AG08396 (cell line): ENCODE data around the gene TMEM217.
A peak's percentile ranks its signal among the peaks of the same experiment; 100 is the strongest.

ENCODE experiments used
- DNase-seq: peaks from one replicate; pipeline ENCODE4 v3.0.0; 2012; ENCODE audit warnings: low spot score, mixed read lengths

TMEM217 gene

GRCh38 chr6:37244430-37245310 lies 13.3 kb downstream of the TMEM217 start:
- DNase-seq: peak; percentile 78

GRCh38 chr6:37243816-37244370 lies 14.1 kb downstream of the TMEM217 start:
- no peak for DNase-seq

- DNase-seq: no peak
These were observed 14.7 kb downstream of the TMEM217 start for GRCh38 chr6:37243131-37243815.

GRCh38 chr6:37242429-37243052 lies 15.4 kb downstream of the TMEM217 start:
- DNase-seq: peak; percentile 75

GRCh38 chr6:37241775-37242428 lies 16.0 kb downstream of the TMEM217 start:
- no peak for DNase-seq

- DNase-seq: no peak
These were observed 16.8 kb downstream of the TMEM217 start for GRCh38 chr6:37241131-37241530.

GRCh38 chr6:37239950-37240713 lies 17.8 kb downstream of the TMEM217 start:
- peak; percentile 59 for DNase-seq

- DNase-seq: no peak
These were observed 18.4 kb downstream of the TMEM217 start for GRCh38 chr6:37239526-37239925.

GRCh38 chr6:37238381-37238780 lies 19.6 kb downstream of the TMEM217 start:
- DNase-seq: no peak

- DNase-seq: no peak
These were observed 20.2 kb downstream of the TMEM217 start for GRCh38 chr6:37237789-37238188.

- no peak for DNase-seq
These were observed 21.0 kb downstream of the TMEM217 start for GRCh38 chr6:37236921-37237320.

GRCh38 chr6:37233541-37233940 lies 24.4 kb downstream of the TMEM217 start:
- no peak for DNase-seq

- no peak for DNase-seq
These were observed 25.4 kb downstream of the TMEM217 start for GRCh38 chr6:37232430-37233017.

GRCh38 chr6:37230104-37230503 lies 27.8 kb downstream of the TMEM217 start:
- DNase-seq: no peak

- DNase-seq: no peak
These were observed 32.4 kb downstream of the TMEM217 start for GRCh38 chr6:37225350-37226169.

GRCh38 chr6:37222992-37223391 lies 35.0 kb downstream of the TMEM217 start:
- DNase-seq: no peak

- DNase-seq: peak; percentile 71
These were observed 35.6 kb downstream of the TMEM217 start for GRCh38 chr6:37222125-37222967.

GRCh38 chr6:37221585-37222124 lies 36.3 kb downstream of the TMEM217 start:
- DNase-seq: no peak

- no peak for DNase-seq
These were observed 39.4 kb downstream of the TMEM217 start for GRCh38 chr6:37218511-37218910.
